ENCODE measurements around the gene RALGDS.

- no peak for TF ChIP-seq CTCF (IDR thresholded peaks at IDR 0.05)
- no peak for TF ChIP-seq EZH2 (IDR thresholded peaks at IDR 0.05; ENCODE audit: borderline replicate concordance, insufficient read depth, low read depth, low read length, poor library complexity, severe bottlenecking)
These were observed 33.3 kb upstream of the RALGDS start for GRCh38 chr9:133154097-133154989.
